Endothelial cell of umbilical vein (primary cell): Measurements from ENCODE around the gene KAZN. TPM values are rescaled to one million over a fixed set of nuclear protein-coding genes. Genes with fewer than 3 reads are reported as not detected.

Experiments
- BruUV-seq: library from RNA; stranded (reverse); fragments of 400-500 nt; replicated peaks from 2 replicates; lab custom pipeline; 2021; lab: Mats Ljungman, UMichigan
- CTCF ChIA-PET: fragments of 300-600, 350-600 bp; sonication (Branson Sonifier 250); formaldehyde crosslinking; loops from one replicate; lab custom pipeline; 2021; ENCODE audit warnings: antibody characterized with exemption, inconsistent platforms; lab: Charles Lee
- POLR2A ChIA-PET: fragments of 300-600, 350-600 bp; sonication (Branson Sonifier 250); formaldehyde crosslinking; loops from one replicate; lab custom pipeline; 2021; ENCODE audit warnings: antibody characterized with exemption, inconsistent platforms; lab: Charles Lee
- DNase-seq: peaks from one replicate; pipeline ENCODE4 v3.0.0-alpha.2; 2011; ENCODE audit warnings: low read depth, low spot score
- FAIRE-seq: peaks from 2 replicates; lab custom pipeline; 2011; peaks lifted over from hg19 to GRCh38; lab: Jason Lieb, UNC
- H2AFZ ChIP-seq: 2 replicates; pipeline ENCODE4 v1.6.0; 2012; ENCODE audit warnings: low read depth, low read length, control low read depth, inconsistent platforms
- H3K27ac ChIP-seq: 2 replicates; pipeline ENCODE4 v1.5.1; 2011; ENCODE audit warnings: low read depth, mild to moderate bottlenecking, control low read depth, low read length, moderate library complexity; ENCODE audit not compliant: insufficient read depth
- H3K27me3 ChIP-seq, 2 experiments: 2 replicates each; pipeline versions ENCODE4 v1.6.0 to v1.6.1; 2011; ENCODE audit warnings: low read length in 2 of 2, mixed read lengths in 1 of 2; ENCODE audit not compliant: control insufficient read depth in 2 of 2, insufficient read depth in 2 of 2
- H3K36me3 ChIP-seq, 2 experiments: 2 replicates in 1 of 2; 3 replicates in 1 of 2; pipeline ENCODE4 v1.5.1; 2011; ENCODE audit warnings: low read length in 2 of 2, mild to moderate bottlenecking in 1 of 2, moderate library complexity in 1 of 2; ENCODE audit not compliant: control insufficient read depth in 2 of 2, insufficient read depth in 2 of 2; ENCODE audit errors: extremely low read depth in 1 of 2
- H3K4me1 ChIP-seq: 3 replicates; pipeline ENCODE4 v1.5.1; 2011; ENCODE audit warnings: mild to moderate bottlenecking, low read length; ENCODE audit not compliant: control insufficient read depth, insufficient read depth; ENCODE audit errors: extremely low read depth
- H3K4me2 ChIP-seq: 2 replicates; pipeline ENCODE4 v1.6.1; 2011; ENCODE audit warnings: low read length, control low read depth, mixed read lengths; ENCODE audit not compliant: insufficient read depth
- H3K4me3 ChIP-seq, 3 experiments: fragments of 200-600 bp in 1 of 3; sonication (generic), shearing (Covaris generic) in 1 of 3; replicated peaks in 1 of 3; 2 replicates each; pipeline ENCODE4 v1.5.1; 2011 to 2016; ENCODE audit warnings: control low read depth in 3 of 3, low read length in 3 of 3, mild to moderate bottlenecking in 2 of 3, inconsistent platforms in 1 of 3, low read depth in 1 of 3, moderate library complexity in 1 of 3; ENCODE audit not compliant: insufficient read depth in 1 of 3
- H3K79me2 ChIP-seq: 2 replicates; pipeline ENCODE4 v1.6.0; 2012; ENCODE audit warnings: low read length, inconsistent platforms; ENCODE audit not compliant: control insufficient read depth, insufficient read depth
- H3K9ac ChIP-seq: replicated peaks from 2 replicates; pipeline ENCODE3; 2011; ENCODE audit warnings: low read length, control low read depth; ENCODE audit not compliant: insufficient read depth; ENCODE audit errors: extremely low read depth
- H3K9me1 ChIP-seq: replicated peaks from 3 replicates; pipeline ENCODE4 v1.6.0; 2011; ENCODE audit warnings: mild to moderate bottlenecking, low read length; ENCODE audit not compliant: control insufficient read depth, insufficient read depth; ENCODE audit errors: extremely low read depth
- H3K9me3 ChIP-seq: replicated peaks from 2 replicates; pipeline ENCODE4 v1.5.1; 2012; ENCODE audit warnings: low read length, inconsistent platforms; ENCODE audit not compliant: control insufficient read depth, insufficient read depth
- H4K20me1 ChIP-seq: replicated peaks from 2 replicates; pipeline ENCODE3; 2011; ENCODE audit warnings: mild to moderate bottlenecking, low read length; ENCODE audit not compliant: control insufficient read depth, insufficient read depth; ENCODE audit errors: extremely low read depth
- EZH2 ChIP-seq: IDR thresholded peaks from 2 replicates; pipeline ENCODE4 v1.6.1; 2012; ENCODE audit warnings: borderline replicate concordance, low read depth, mild to moderate bottlenecking, moderate library complexity, low read length, inconsistent platforms; ENCODE audit not compliant: severe bottlenecking
- FOS ChIP-seq: IDR thresholded peaks from 2 replicates; pipeline ENCODE4 v1.6.1; 2011; ENCODE audit warnings: mild to moderate bottlenecking, low read length, moderate library complexity, borderline replicate concordance; ENCODE audit not compliant: insufficient read depth
- GATA2 ChIP-seq: IDR thresholded peaks from 2 replicates; pipeline ENCODE4 v1.7.0; 2011; ENCODE audit warnings: low read depth, mild to moderate bottlenecking, moderate library complexity, mixed read lengths, low read length; ENCODE audit not compliant: insufficient read length, insufficient read depth
- JUN ChIP-seq: IDR thresholded peaks from 2 replicates; pipeline ENCODE4 v1.6.1; 2011; ENCODE audit warnings: borderline replicate concordance, low read depth; ENCODE audit not compliant: insufficient read length, insufficient read depth
- MYC ChIP-seq: IDR thresholded peaks from one replicate; pipeline ENCODE4 v1.6.1; 2011; ENCODE audit warnings: mild to moderate bottlenecking, low read depth, low read length
- POLR2A ChIP-seq: IDR thresholded peaks from 2 replicates; pipeline ENCODE4 v1.6.1; 2012; ENCODE audit warnings: low read depth, mild to moderate bottlenecking, control low read depth, low read length
- POLR2AphosphoS5 ChIP-seq: IDR thresholded peaks from 2 replicates; pipeline ENCODE4 v1.6.1; 2012; ENCODE audit warnings: low read depth, mild to moderate bottlenecking, control low read depth, low read length, moderate library complexity; ENCODE audit not compliant: insufficient read depth
- dilution Hi-C: fragments of 300-500 bp; cut with MboI; formaldehyde crosslinking; loops from one replicate; pipeline ENCODE4 v1.15.0; 2019; ENCODE audit warnings: low sequenced_read_pairs; ENCODE audit not compliant: extremely low pct_ligation_motif_present
- intact Hi-C: fragments of 100-400 bp; cut with micrococcal nuclease; formaldehyde crosslinking; loops from one replicate; pipeline ENCODE4 v1.10.0; 2022
- polyA plus RNA-seq, 4 experiments: library from polyadenylated mRNA; depleted of rRNA in 3 of 4; stranded (reverse) in 3 of 4; unstranded in 1 of 4; fragments of >200 nt; gene quantifications; 2 replicates each; pipeline versions ENCODE4 v1.2.1 to v1.2.3, GENCODE V29; 2011 to 2012; ENCODE audit warnings: missing spikeins in 1 of 4
- total RNA-seq: library from RNA; stranded (reverse); gene quantifications from 2 replicates; pipeline ENCODE4 v1.2.3, GENCODE V29; 2021
- TF ChIP-seq, protein P1 (sequence below), 2 donors: IDR thresholded peaks; 1 replicate in 1 of 2; 2 replicates in 1 of 2; pipeline ENCODE4 v1.5.1; 2011; ENCODE audit warnings: low read length in 2 of 2, mild to moderate bottlenecking in 2 of 2, moderate library complexity in 2 of 2, control low read depth in 1 of 2, inconsistent platforms in 1 of 2, low read depth in 1 of 2; ENCODE audit not compliant: insufficient read depth in 1 of 2; ENCODE audit errors: extremely low read depth in 1 of 2
- TF ChIP-seq, protein P2 (sequence below): IDR thresholded peaks from 2 replicates; pipeline ENCODE4 v1.6.1; 2011; ENCODE audit not compliant: insufficient read depth, insufficient read length

KAZN gene
- total and polyA plus RNA-seq, 2 donors (not counting 3 experiments of a cell fraction or from before 2014, with no cell fraction given), result 1.6 to 5.8 TPM

DNA sequence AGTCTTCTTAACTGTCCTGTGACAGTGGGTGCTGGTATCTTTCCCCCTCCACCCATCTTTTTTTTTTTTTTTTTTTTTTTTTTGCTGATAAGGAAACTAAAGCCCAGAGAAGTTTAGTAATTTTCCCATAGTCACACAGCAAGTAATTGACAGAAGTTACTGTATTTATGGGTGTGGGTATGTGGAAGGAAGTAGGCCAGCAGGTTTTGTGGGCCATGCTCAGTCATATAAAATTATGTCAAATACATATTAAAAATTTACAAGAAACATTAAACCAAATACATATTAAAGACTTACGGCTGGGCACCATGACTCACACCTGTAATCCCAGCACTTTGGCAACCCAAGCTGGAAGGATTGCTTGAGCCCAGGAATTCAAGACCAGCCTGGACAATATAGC, 51.5 kb downstream of the KAZN start:
- ChIA-PET CTCF (no interaction called here), POLR2A (no interaction called here)
- Histone ChIP-seq H3K4me1 (no peaks in the 10 kb centered on the region), H3K27me3 (no peaks in the 10 kb centered on the region), H3K4me2 (no peak overlapping the region), H3K4me3 (no peak overlapping the region), H4K20me1 (no peaks in the 10 kb centered on the region), H3K9me3 (peaks cover 1% of the 10 kb centered on the region), H2AFZ (no peak overlapping the region), H3K36me3 (no peaks in the 10 kb centered on the region), H3K9me1 (no peaks in the 10 kb centered on the region), H3K79me2 (no peaks in the 10 kb centered on the region), H3K9ac (no peak overlapping the region), H3K27ac (no peak overlapping the region)
- FAIRE-seq, result no peak
- dilution Hi-C loops (no loop called here), intact Hi-C loops (no loop called here)
- no TSS peak for BruUV-seq
- DNase-seq, result no peak
- TF ChIP-seq GATA2 (no peak), POLR2AphosphoS5 (no peak), EZH2 (no peak)
- TF ChIP-seq, protein P1, sequence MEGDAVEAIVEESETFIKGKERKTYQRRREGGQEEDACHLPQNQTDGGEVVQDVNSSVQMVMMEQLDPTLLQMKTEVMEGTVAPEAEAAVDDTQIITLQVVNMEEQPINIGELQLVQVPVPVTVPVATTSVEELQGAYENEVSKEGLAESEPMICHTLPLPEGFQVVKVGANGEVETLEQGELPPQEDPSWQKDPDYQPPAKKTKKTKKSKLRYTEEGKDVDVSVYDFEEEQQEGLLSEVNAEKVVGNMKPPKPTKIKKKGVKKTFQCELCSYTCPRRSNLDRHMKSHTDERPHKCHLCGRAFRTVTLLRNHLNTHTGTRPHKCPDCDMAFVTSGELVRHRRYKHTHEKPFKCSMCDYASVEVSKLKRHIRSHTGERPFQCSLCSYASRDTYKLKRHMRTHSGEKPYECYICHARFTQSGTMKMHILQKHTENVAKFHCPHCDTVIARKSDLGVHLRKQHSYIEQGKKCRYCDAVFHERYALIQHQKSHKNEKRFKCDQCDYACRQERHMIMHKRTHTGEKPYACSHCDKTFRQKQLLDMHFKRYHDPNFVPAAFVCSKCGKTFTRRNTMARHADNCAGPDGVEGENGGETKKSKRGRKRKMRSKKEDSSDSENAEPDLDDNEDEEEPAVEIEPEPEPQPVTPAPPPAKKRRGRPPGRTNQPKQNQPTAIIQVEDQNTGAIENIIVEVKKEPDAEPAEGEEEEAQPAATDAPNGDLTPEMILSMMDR (IDR thresholded peaks at IDR 0.05; ENCODE audit: extremely low read depth in 1 of 2, insufficient read depth in 1 of 2, low read depth in 1 of 2, low read length in 2 of 2), result no peak

DNA sequence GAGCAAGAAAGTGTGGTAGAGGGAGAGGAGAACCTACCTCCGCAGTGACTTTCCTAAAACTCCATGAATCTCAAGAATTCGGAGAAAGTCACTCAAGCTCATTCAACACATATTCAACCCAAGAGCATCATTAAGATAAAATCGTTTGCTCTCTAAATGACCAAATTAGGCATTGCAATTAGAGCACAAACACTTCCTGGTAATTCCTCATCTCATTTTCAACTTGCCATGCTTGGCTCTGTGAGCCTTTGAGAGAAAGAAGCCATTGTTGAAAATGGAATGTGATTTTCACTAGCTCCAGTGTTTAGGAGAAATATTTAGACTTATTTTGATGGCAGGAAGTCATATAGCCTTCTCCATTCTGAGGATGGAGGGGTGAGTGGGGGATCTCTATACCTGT, 52.5 kb downstream of the KAZN start:
- Histone ChIP-seq H3K27me3 (no peaks in the 10 kb centered on the region), H3K27ac (no peak overlapping the region), H4K20me1 (no peaks in the 10 kb centered on the region), H3K9me1 (no peaks in the 10 kb centered on the region), H3K9ac (no peak overlapping the region), H3K4me2 (no peak overlapping the region), H3K4me1 (no peaks in the 10 kb centered on the region), H3K36me3 (no peaks in the 10 kb centered on the region), H3K9me3 (peaks cover 3% of the 10 kb centered on the region), H3K79me2 (no peaks in the 10 kb centered on the region), H3K4me3 (no peak overlapping the region), H2AFZ (no peak overlapping the region)
- no TSS peak for BruUV-seq
- intact Hi-C loops, result no loop called here
- ChIA-PET POLR2A (no interaction called here), CTCF (no interaction called here)
- no peak for DNase-seq
- no peak for TF ChIP-seq FOS
- TF ChIP-seq MYC, result no peak
- TF ChIP-seq, protein P1 (IDR thresholded peaks at IDR 0.05; ENCODE audit: extremely low read depth in 1 of 2, insufficient read depth in 1 of 2, low read depth in 1 of 2, low read length in 2 of 2), result no peak
- no peak for TF ChIP-seq POLR2A
- TF ChIP-seq POLR2AphosphoS5, result no peak
- TF ChIP-seq, protein P2, sequence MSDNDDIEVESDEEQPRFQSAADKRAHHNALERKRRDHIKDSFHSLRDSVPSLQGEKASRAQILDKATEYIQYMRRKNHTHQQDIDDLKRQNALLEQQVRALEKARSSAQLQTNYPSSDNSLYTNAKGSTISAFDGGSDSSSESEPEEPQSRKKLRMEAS, result no peak
- no peak for TF ChIP-seq JUN
- TF ChIP-seq EZH2, result no peak
- no peak for TF ChIP-seq GATA2
- FAIRE-seq, result no peak
- dilution Hi-C loops, result no loop called here
